H1 (cell line): ENCODE results near the gene LMNTD2.

ENCODE experiments used
- BACH1 ChIP-seq: IDR thresholded peaks from 2 replicates; pipeline ENCODE4 v1.6.1; 2012; ENCODE audit warnings: low read length, improper control_type of control experiment
- EZH2 ChIP-seq: fragments of 200-600 bp; sonication (generic); IDR thresholded peaks from 2 replicates; pipeline ENCODE4 v1.7.1; 2012; ENCODE audit warnings: low read depth, mild to moderate bottlenecking, moderate library complexity, low read length, inconsistent platforms; ENCODE audit not compliant: severe bottlenecking
- HDAC2 ChIP-seq, 2 experiments: fragments of 300-600 bp in 1 of 2; sonication (generic) in 1 of 2; IDR thresholded peaks; 2 replicates each; pipeline ENCODE4 v1.6.1; 2011 to 2012; ENCODE audit warnings: low read depth in 2 of 2, low read length in 2 of 2, mild to moderate bottlenecking in 2 of 2, moderate library complexity in 2 of 2, borderline replicate concordance in 1 of 2, inconsistent platforms in 1 of 2
- HDAC6 ChIP-seq: IDR thresholded peaks from one replicate; pipeline ENCODE4 v1.7.1; 2012; ENCODE audit warnings: low read depth, mild to moderate bottlenecking, inconsistent platforms, low read length, moderate library complexity
- MAFK ChIP-seq: IDR thresholded peaks from 2 replicates; pipeline ENCODE4 v1.6.1; 2012; ENCODE audit warnings: low read depth, mild to moderate bottlenecking, improper control_type of control experiment, low read length
- POLR2A ChIP-seq, 2 experiments: IDR thresholded peaks; 1 replicate in 1 of 2; 2 replicates in 1 of 2; pipeline ENCODE4 v1.6.1; 2011; ENCODE audit warnings: low read depth in 2 of 2, low read length in 2 of 2, mild to moderate bottlenecking in 2 of 2; ENCODE audit errors: control extremely low read depth in 1 of 2
- TAF1 ChIP-seq: IDR thresholded peaks from 2 replicates; pipeline ENCODE4 v1.6.1; 2011; ENCODE audit warnings: mild to moderate bottlenecking, low read depth, low read length
- TF ChIP-seq, protein P1 (sequence below), 3 experiments: IDR thresholded peaks; 1 replicate in 2 of 3; 2 replicates in 1 of 3; pipeline versions ENCODE4 v1.5.1 to v1.6.1; 2011; ENCODE audit warnings: low read length in 3 of 3, mild to moderate bottlenecking in 3 of 3, inconsistent platforms in 2 of 3, low read depth in 1 of 3, moderate library complexity in 1 of 3; ENCODE audit not compliant: insufficient read depth in 1 of 3; ENCODE audit errors: control extremely low read depth in 1 of 3

DNA sequence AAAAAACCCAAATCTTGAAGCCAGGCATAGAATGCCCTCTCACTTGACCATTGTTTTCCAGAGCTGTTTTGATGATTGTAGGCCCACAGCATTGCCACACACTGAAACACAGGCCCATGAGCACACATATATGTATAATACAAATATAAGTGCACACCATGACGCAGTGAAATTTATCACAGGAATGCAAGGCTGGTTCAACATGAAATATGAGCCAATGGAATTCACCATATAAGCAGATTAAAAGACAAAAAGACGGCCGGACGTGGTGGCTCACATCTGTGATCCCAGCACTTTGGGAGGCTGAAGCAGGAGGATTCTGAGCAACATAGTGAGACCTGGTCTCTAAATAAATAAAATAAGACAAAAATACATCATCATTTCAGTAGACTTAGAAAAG is 44.1 kb downstream of the LMNTD2 start:
- no peak for TF ChIP-seq MAFK
- no peak for TF ChIP-seq POLR2A (IDR thresholded peaks at IDR 0.05; ENCODE audit: control extremely low read depth in 1 of 2, low read depth in 2 of 2, low read length in 2 of 2)
- no peak for TF ChIP-seq HDAC6
- TF ChIP-seq, protein P1, sequence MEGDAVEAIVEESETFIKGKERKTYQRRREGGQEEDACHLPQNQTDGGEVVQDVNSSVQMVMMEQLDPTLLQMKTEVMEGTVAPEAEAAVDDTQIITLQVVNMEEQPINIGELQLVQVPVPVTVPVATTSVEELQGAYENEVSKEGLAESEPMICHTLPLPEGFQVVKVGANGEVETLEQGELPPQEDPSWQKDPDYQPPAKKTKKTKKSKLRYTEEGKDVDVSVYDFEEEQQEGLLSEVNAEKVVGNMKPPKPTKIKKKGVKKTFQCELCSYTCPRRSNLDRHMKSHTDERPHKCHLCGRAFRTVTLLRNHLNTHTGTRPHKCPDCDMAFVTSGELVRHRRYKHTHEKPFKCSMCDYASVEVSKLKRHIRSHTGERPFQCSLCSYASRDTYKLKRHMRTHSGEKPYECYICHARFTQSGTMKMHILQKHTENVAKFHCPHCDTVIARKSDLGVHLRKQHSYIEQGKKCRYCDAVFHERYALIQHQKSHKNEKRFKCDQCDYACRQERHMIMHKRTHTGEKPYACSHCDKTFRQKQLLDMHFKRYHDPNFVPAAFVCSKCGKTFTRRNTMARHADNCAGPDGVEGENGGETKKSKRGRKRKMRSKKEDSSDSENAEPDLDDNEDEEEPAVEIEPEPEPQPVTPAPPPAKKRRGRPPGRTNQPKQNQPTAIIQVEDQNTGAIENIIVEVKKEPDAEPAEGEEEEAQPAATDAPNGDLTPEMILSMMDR (IDR thresholded peaks at IDR 0.05; ENCODE audit: control extremely low read depth in 1 of 3, insufficient read depth in 1 of 3, low read depth in 1 of 3, low read length in 3 of 3), result no peak
- no peak for TF ChIP-seq TAF1
- TF ChIP-seq HDAC2 (IDR thresholded peaks at IDR 0.05; ENCODE audit: borderline replicate concordance in 1 of 2, low read depth in 2 of 2, low read length in 2 of 2), result no peak
- no peak for TF ChIP-seq EZH2
- no peak for TF ChIP-seq BACH1
